Neuron (in vitro differentiated cells): ENCODE data around the gene SLC36A3.
"Not testable (repeated sequence)": the region's sequence is repeated elsewhere in the genome, so short reads cannot be mapped to it uniquely, and the experiment has no call there.

Source experiments
- H2AFZ ChIP-seq: one replicate; pipeline ENCODE4 v1.6.1; 2013; ENCODE audit warnings: low read depth, mild to moderate bottlenecking, inconsistent platforms, low read length, moderate library complexity
- H3K27me3 ChIP-seq: one replicate; pipeline ENCODE4 v1.6.1; 2013; ENCODE audit warnings: low read length; ENCODE audit not compliant: insufficient read depth
- H3K36me3 ChIP-seq: one replicate; pipeline ENCODE4 v1.6.1; 2013; ENCODE audit warnings: low read length; ENCODE audit not compliant: insufficient read depth
- H3K4me1 ChIP-seq: one replicate; pipeline ENCODE4 v1.6.1; 2013; ENCODE audit warnings: low read length; ENCODE audit not compliant: insufficient read depth
- H3K4me3 ChIP-seq: 2 replicates; pipeline ENCODE4 v1.5.1; 2013; ENCODE audit warnings: mild to moderate bottlenecking, low read length, moderate library complexity
- H3K9me3 ChIP-seq: one replicate; pipeline ENCODE4 v1.6.1; 2013; ENCODE audit warnings: low read length

The SLC36A3 gene

DNA sequence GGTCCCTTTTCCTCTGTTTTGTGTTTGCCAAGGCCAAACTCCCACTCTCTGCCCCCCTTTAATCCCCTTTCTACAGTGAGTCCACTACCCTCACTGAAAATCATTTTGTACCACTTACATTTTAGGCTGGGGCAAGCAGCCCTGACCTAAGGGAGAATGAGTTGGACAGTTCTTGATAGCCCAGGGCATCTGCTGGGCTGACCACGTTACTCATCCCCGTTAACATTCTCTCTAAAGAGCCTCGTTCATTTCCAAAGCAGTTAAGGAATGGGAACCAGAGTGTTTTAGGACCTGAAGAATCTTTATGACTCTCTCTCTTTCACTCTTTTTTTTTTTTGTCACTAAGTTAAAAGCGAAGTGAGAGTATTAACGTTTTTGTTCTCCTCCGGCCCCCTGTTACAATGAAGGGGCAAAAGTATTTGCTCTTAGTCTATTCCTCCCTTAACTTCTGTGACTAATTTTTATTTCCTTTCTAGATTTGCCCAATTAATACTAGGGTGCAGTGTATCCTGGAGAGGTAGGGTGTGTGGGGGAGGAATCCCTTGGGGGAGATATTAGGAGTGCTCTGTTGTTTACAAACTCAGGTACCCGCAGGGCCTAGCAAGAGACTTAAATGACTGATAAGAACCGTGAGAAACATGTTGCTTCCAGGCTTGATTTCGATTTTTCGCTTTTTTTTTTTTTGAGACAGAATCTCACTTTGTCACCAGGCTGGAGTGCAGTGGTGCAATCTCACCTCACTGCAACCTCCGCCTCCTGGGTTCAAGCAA is 35.9 kb downstream of the SLC36A3 start:
- Histone ChIP-seq H3K9me3 (no peaks in the 10 kb centered on the region), H3K36me3 (no peaks in the 10 kb centered on the region), H3K4me3 (no peak overlapping the region), H2AFZ (no peak overlapping the region), H3K27me3 (no peaks in the 10 kb centered on the region), H3K4me1 (no peaks in the 10 kb centered on the region)

DNA sequence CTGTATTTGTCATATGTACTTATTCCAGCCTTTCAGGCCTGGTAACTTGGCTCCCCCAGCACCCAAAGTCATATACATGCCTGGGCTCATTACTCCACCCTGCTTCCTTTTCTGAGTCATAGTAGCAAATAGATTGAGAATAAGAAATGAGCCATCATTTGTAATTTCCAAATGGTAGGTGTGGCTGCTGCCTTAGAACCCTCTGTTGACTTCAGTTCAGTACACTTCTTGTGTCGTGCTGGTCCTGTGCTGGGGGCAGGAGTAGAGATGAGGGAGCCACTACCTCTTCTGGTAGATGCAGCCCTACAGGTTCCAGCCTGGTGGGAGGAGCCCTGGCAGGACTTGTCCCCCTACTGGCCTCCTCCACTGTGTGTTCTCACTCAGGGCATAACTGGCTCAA is 39.5 kb downstream of the SLC36A3 start:
- Histone ChIP-seq H3K9me3 (no peaks in the 10 kb centered on the region), H3K27me3 (no peaks in the 10 kb centered on the region), H3K4me1 (no peaks in the 10 kb centered on the region), H2AFZ (no peak overlapping the region), H3K36me3 (no peaks in the 10 kb centered on the region), H3K4me3 (no peak overlapping the region)

DNA sequence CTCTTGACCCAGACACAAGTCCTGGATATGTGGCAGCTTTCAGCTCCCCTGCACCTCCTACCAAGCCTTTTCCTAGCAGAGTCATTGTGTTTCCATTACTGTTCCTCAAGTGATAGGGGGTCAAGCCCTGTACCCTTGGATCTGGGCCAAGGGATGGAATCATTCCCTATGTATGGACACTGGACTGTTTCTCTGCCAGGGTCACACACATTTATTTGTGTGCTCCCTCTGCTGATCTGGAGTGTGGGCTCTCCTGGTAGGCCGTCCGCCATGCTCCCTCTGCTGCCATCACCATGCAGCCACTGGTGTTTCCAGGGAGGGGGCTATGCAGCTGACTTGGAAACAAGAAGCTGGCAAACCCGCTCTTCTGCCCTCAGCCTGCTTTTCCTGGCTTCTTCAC is 41.0 kb downstream of the SLC36A3 start:
- H3K9me3 ChIP-seq: no peaks in the 10 kb centered on the region
- H3K27me3 ChIP-seq: no peaks in the 10 kb centered on the region
- H3K4me1 ChIP-seq: no peaks in the 10 kb centered on the region
- no peaks in the 10 kb centered on the region for H3K36me3 ChIP-seq
- H3K4me3 ChIP-seq: no peak overlapping the region
- H2AFZ ChIP-seq: no peak overlapping the region

DNA sequence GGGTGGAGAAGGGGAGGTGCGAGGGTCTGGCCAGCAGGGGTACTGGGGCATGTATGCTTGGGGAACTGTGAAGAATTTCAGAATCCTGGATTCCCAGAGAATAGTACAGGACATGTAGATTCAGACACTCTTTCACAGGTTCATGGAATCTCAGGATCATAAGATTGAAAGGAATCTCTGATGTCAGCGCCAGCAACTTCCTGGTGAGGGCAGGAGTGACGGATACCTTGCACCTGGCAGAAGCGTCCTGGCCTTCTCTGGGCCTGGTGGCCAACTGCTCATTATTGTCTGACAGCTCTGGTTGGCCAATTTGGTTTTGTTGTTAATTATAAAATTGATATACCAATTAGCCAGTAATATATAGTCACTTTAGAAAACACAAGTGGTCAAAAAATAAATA is 43.6 kb downstream of the SLC36A3 start:
- no peak overlapping the region for H3K4me3 ChIP-seq
- no peaks in the 10 kb centered on the region for H3K4me1 ChIP-seq
- H3K9me3 ChIP-seq: no peaks in the 10 kb centered on the region
- H2AFZ ChIP-seq: no peak overlapping the region
- H3K27me3 ChIP-seq: no peaks in the 10 kb centered on the region
- H3K36me3 ChIP-seq: no peaks in the 10 kb centered on the region

DNA sequence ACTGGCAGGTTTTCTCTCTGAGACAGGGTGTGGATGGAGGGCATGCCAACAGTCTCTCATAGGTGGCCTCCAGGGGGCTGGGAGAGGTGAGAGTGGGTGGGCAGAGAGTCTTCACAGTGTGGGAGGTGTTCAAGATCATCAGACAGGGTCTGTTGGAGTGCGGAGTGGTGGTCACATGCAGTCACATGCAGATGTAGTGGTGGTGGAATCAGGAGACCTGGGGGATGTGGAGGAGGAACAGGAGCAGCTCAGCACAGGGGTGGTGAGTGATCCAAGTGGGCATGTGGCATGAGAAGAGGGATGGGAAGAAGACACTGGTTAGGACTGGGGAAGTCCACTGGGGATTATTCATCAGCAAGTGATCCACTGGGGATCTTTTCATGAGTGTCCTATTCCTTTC is 44.8 kb downstream of the SLC36A3 start:
- no peaks in the 10 kb centered on the region for H3K36me3 ChIP-seq
- no peaks in the 10 kb centered on the region for H3K9me3 ChIP-seq
- no peak overlapping the region for H2AFZ ChIP-seq
- H3K4me3 ChIP-seq: no peak overlapping the region
- no peaks in the 10 kb centered on the region for H3K27me3 ChIP-seq
- H3K4me1 ChIP-seq: peaks cover 2% of the 10 kb centered on the region

DNA sequence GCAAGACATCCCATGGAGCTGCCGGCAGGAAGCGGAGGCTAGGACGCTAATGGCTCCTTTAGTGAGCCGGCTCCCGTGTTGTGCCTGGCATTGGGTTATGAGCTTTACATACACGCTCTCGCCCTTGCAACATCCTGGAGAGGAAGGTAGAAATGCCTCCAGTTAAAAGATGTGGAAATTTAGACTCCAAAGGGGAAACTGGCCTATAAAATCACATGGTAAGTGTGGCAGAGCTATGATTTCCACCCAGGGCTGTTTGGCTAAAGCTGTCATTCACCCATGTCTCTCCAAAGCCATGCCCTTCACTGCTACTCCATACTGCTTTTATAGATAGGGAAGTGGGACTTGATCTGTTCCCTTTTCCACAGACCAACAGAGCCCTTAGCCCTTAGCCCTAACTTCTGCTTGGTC is 45.4 kb downstream of the SLC36A3 start:
- H2AFZ ChIP-seq: no peak overlapping the region
- peaks cover 7% of the 10 kb centered on the region for H3K4me1 ChIP-seq
- H3K9me3 ChIP-seq: no peaks in the 10 kb centered on the region
- no peaks in the 10 kb centered on the region for H3K27me3 ChIP-seq
- no peak overlapping the region for H3K4me3 ChIP-seq
- no peaks in the 10 kb centered on the region for H3K36me3 ChIP-seq

DNA sequence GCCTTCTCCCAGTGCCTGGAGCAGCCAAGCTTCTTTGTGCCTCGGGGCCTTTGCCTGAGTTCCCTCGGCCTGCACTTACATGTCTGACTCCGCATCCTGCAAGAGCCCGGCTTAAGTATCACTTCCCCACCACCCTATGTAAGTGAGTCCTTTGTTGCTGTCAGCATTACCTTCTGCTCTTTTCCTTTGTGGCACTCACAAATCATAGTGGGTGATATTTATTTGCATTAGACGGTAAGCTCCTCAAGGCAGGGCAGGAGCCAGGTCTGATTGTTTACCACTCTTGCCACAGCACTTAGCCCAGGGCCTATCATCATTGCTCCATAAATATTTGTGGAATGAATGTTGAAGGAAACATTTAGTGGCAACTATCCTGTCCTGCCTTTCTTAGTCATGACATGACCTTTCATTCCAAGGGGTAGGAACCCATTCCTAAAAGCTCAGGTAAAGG is 45.8 kb downstream of the SLC36A3 start:
- Histone ChIP-seq H3K4me3 (no peak overlapping the region), H2AFZ (no peak overlapping the region), H3K9me3 (no peaks in the 10 kb centered on the region), H3K4me1 (peaks cover 7% of the 10 kb centered on the region), H3K27me3 (no peaks in the 10 kb centered on the region), H3K36me3 (no peaks in the 10 kb centered on the region)

DNA sequence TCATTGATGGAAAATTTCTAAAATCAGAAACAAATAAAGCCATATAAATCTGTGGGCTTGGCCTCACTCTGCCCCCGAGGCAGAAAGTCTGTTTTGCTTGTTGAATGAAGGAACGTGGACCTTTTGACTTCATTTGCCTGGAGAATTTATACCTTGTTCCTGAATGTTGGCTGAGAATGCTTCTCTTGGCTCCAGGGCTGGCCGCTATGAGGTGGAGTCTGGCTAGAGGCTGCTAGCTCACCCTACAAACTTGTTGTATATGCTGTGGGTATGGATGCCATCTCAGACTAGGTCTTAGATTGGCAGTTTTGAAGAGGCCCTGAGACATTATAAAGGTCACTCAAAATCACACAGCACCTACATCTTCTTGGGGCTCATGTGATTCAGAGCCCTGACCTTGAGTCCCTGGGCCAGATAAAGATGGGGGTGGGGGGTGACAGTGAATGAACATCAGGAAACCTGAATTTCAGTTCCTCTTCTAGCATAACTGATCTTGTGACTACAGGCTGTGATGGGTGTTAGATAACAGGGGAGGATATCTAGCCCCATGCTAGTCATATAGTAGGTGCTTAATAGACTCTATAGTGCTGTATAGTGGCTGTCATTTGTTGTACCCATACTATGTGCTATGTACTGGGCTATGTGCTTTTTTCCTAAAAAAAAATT is 47.8 kb downstream of the SLC36A3 start:
- H2AFZ ChIP-seq: no peak overlapping the region
- H3K9me3 ChIP-seq: no peaks in the 10 kb centered on the region
- H3K27me3 ChIP-seq: no peaks in the 10 kb centered on the region
- no peaks in the 10 kb centered on the region for H3K36me3 ChIP-seq
- peaks cover 9% of the 10 kb centered on the region for H3K4me1 ChIP-seq
- H3K4me3 ChIP-seq: no peak overlapping the region

DNA sequence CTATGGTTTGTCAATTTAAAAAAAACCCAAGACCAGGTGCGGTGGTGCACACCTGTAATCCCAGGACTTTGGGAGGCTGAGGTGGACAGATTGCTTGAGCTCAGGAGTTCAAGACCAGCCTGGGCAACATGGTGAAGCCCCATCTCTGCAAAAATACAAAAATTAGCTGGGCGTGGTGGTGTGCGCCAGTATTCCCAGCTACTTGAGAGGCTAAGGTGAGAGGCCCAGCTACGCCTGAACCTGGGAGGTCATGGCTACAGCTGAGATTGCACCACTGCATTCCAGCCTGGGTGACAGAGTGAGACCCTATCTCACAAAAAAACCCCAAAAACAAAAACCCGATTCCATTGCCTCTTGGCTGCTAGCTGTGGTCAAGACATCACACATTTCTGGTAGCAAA is 48.6 kb downstream of the SLC36A3 start:
- not testable (repeated sequence) for H3K9me3 ChIP-seq, H2AFZ ChIP-seq, H3K27me3 ChIP-seq, H3K4me3 ChIP-seq, H3K36me3 ChIP-seq, H3K4me1 ChIP-seq

DNA sequence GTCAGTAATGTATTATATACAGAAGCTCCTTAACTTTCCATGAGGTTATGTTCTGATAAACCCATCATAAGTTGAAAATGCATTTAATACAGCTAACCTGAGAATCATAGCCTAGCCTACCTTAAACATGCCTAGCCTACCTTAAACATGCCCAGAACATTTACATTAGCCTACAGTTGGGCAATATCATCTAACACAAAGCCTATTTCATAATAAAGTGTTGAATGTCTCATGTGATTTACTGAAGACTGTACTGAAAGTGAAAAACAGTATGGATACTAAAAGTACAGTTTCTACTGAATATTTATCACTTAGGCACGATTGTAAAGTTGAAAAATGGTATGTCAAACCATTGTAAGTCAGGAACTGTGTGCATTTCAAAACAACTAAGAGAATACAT is 49.0 kb downstream of the SLC36A3 start:
- no peak overlapping the region for H3K4me3 ChIP-seq
- H3K9me3 ChIP-seq: no peaks in the 10 kb centered on the region

DNA sequence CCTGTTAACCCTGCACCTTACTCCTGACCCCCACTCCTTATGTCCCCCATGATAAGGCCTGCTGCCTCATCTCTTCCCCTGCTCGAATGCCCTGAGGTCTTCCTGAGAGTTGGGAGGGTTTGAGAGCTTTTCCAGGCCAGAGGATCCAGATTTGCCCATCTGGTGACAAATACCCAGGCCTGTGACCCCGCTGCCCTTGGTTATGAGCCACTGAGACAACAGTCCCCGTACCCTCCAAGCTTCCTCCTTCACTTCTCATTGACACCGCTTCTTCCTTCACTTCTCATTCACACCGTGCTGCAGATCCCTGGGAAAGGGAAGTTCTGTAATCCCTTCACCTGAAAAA is 50.0 kb downstream of the SLC36A3 start:
- H3K9me3 ChIP-seq: no peaks in the 10 kb centered on the region
- no peaks in the 10 kb centered on the region for H3K36me3 ChIP-seq

More for the DNA sequence above, 49.0 kb downstream of the SLC36A3 start:
- no peak overlapping the region for H2AFZ ChIP-seq
- no peaks in the 10 kb centered on the region for H3K36me3 ChIP-seq
- H3K4me1 ChIP-seq: peaks cover 9% of the 10 kb centered on the region
- H3K27me3 ChIP-seq: no peaks in the 10 kb centered on the region

DNA sequence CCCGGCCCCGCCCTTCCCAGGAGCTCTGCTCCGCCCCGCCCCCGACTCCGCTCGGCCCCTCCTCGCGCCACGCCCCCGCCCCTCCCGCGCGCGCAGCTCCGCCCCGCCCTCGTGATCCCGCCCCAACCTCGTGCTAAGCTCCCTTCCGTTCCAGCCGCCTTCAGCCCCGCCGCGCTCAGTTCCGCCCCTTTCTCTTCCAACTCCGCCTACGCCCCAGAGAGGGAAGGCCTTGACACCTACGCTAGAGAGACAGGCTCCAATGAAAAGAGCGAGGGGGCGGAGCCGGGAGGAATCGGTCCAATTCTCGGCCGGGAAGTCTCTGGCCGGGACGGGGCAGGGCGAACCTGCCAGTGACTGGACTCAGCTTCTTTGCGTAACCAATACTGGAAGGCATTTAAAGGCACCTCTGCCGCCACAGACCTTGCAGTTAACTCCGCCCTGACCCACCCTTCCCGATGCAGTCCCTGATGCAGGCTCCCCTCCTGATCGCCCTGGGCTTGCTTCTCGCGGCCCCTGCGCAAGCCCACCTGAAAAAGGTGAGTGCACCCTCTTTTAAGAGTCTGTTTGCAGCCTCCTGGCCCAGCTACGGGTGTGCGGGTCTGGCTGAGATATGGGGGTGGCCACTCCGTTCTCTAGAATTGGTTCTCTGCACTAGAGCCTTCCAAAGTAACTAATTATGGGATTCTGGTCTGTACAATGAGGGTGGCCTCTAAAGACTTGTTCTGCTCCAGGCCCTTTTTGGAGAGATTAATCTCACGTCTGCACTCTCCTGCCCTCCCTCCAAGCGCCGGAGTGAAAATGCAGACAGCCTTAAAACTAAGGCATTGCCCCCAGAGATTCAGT is 50.6 kb downstream of the SLC36A3 start, which contains the start of gene GM2A:
Gene GM2A (plus strand): TSS at position 424 of the 843 bp plus-strand sequence. CDS start 32 bp downstream, at position 456.
- Histone ChIP-seq H3K36me3 (no peaks in the 10 kb centered on the region), H3K9me3 (no peaks in the 10 kb centered on the region), H3K4me1 (peaks cover 9% of the 10 kb centered on the region), H3K4me3 (peak within 1 kb of the TSS; percentile 76), H3K27me3 (peaks cover 6% of the 10 kb centered on the region), H2AFZ (peak within 1 kb of the TSS; percentile 91)

More for the DNA sequence above, 50.0 kb downstream of the SLC36A3 start:
- H3K4me1 ChIP-seq: peaks cover 9% of the 10 kb centered on the region
- H3K4me3 ChIP-seq: peak overlapping the region; percentile 76
- peak overlapping the region; percentile 69 for H2AFZ ChIP-seq
- peaks cover under 1% of the 10 kb centered on the region for H3K27me3 ChIP-seq

DNA sequence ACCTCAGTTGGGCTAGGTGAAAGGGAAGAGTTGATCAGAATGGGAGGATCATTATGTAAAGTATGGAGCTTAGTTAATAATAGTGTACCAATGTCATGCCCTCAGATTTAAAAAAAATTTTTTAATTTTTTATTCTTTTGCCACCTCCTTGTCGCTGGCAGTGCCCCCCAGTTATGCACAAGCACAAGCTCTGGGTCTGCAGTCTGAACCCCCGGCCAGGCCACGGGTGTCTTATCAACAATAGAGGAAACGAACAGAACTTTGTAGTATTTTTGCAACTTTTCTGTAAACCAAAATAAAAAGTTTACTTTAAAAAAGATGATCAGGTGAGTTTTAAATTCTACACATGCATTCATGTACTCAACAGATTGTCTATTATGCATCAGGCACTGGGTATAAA is 51.9 kb downstream of the SLC36A3 start:
- H3K4me1 ChIP-seq: peaks cover 9% of the 10 kb centered on the region
- H3K9me3 ChIP-seq: no peaks in the 10 kb centered on the region
- no peak overlapping the region for H2AFZ ChIP-seq
- H3K36me3 ChIP-seq: no peaks in the 10 kb centered on the region
- H3K27me3 ChIP-seq: peaks cover 6% of the 10 kb centered on the region
- no peak overlapping the region for H3K4me3 ChIP-seq
